Measurements from ENCODE around the gene ERGIC3.
"Not testable (repeated sequence)": the region's sequence is repeated elsewhere in the genome, so short reads cannot be mapped to it uniquely, and the experiment has no call there.

The ERGIC3 gene

GRCh38 chr20:35518955-35519354 is 22.9 kb upstream of the ERGIC3 start:
- DNase-seq (ENCODE audit: low spot score), result no peak

GRCh38 chr20:35523298-35523888 is 18.5 kb upstream of the ERGIC3 start:
- DNase-seq (ENCODE audit: low spot score), result peak; percentile 13

- no peak for DNase-seq (ENCODE audit: low spot score)
Measured at GRCh38 chr20:35525639-35526038, 16.2 kb upstream of the ERGIC3 start.

- DNase-seq (ENCODE audit: low spot score), result no peak
Measured at GRCh38 chr20:35527122-35527769, 14.6 kb upstream of the ERGIC3 start.

- DNase-seq (ENCODE audit: low spot score), result no peak
Measured at GRCh38 chr20:35529552-35529951, 12.3 kb upstream of the ERGIC3 start, which contains the start of gene C20orf173. Gene C20orf173 (minus strand): TSS chr20:35529652. CDS start chr20:35529373, 279 bp downstream.

GRCh38 chr20:35539756-35540212 is 2.1 kb upstream of the ERGIC3 start:
- DNase-seq (ENCODE audit: low spot score), result no peak

GRCh38 chr20:35541118-35541782 is 628 bp upstream of the ERGIC3 start:
- no peak for DNase-seq (ENCODE audit: low spot score)

GRCh38 chr20:35542990-35543389 is 1.1 kb downstream of the ERGIC3 start:
- no peak for DNase-seq (ENCODE audit: low spot score)

- no peak for DNase-seq (ENCODE audit: low spot score)
Measured at GRCh38 chr20:35544436-35544835, 2.6 kb downstream of the ERGIC3 start.

- not testable (repeated sequence) for DNase-seq (ENCODE audit: low spot score)
Measured at GRCh38 chr20:35544941-35545340, 3.1 kb downstream of the ERGIC3 start.

- DNase-seq (ENCODE audit: low spot score), result no peak
Measured at GRCh38 chr20:35546127-35546526, 4.2 kb downstream of the ERGIC3 start.

GRCh38 chr20:35547329-35547728 is 5.5 kb downstream of the ERGIC3 start:
- DNase-seq (ENCODE audit: low spot score), result no peak

- no peak for DNase-seq (ENCODE audit: low spot score)
Measured at GRCh38 chr20:35551503-35551902, 9.6 kb downstream of the ERGIC3 start.

GRCh38 chr20:35552914-35553313 is 11.0 kb downstream of the ERGIC3 start:
- DNase-seq (ENCODE audit: low spot score), result no peak

- DNase-seq (ENCODE audit: low spot score), result not testable (repeated sequence)
Measured at GRCh38 chr20:35555461-35555860, 13.6 kb downstream of the ERGIC3 start.

- no peak for DNase-seq (ENCODE audit: low spot score)
Measured at GRCh38 chr20:35555951-35556645, 14.2 kb downstream of the ERGIC3 start.

GRCh38 chr20:35556871-35557270 is 15.0 kb downstream of the ERGIC3 start:
- no peak for DNase-seq (ENCODE audit: low spot score)

GRCh38 chr20:35558451-35558850 is 16.6 kb downstream of the ERGIC3 start:
- no peak for DNase-seq (ENCODE audit: low spot score)

GRCh38 chr20:35559042-35559693 is 17.3 kb downstream of the ERGIC3 start:
- DNase-seq (ENCODE audit: low spot score), result no peak

- no peak for DNase-seq (ENCODE audit: low spot score)
Measured at GRCh38 chr20:35560105-35560511, 18.2 kb downstream of the ERGIC3 start.

- no peak for DNase-seq (ENCODE audit: low spot score)
Measured at GRCh38 chr20:35560541-35560940, 18.7 kb downstream of the ERGIC3 start.

GRCh38 chr20:35561268-35561667 is 19.4 kb downstream of the ERGIC3 start:
- DNase-seq (ENCODE audit: low spot score), result peak; percentile 51
